Hindlimb muscle (tissue), 1 donor: ENCODE results near the gene TCF23. TPM values are rescaled to one million over a fixed set of nuclear protein-coding genes. Genes with fewer than 3 reads are reported as not detected.
"Not testable (repeated sequence)": the region's sequence is repeated elsewhere in the genome, so short reads cannot be mapped to it uniquely, and the experiment has no call there.

ENCODE experiments used
- DNase-seq: peaks from one replicate; pipeline ENCODE4 v3.0.0-alpha.2; 2013
- polyA plus RNA-seq: library from polyadenylated mRNA; unstranded; fragments of 120-200 nt; gene quantifications from one replicate; pipeline ENCODE4 v1.2.1, GENCODE V29; 2013; ENCODE audit not compliant: insufficient read length

Gene TCF23
- polyA plus RNA-seq, 1 donor, result 0.17 TPM

- DNase-seq, result no peak
These were observed 6.3 kb downstream of the TCF23 start for GRCh38 chr2:27155069-27155520.

GRCh38 chr2:27158468-27158867 lies 9.7 kb downstream of the TCF23 start:
- DNase-seq, result no peak

GRCh38 chr2:27159271-27159670 lies 10.5 kb downstream of the TCF23 start:
- no peak for DNase-seq

GRCh38 chr2:27160191-27160590 lies 11.4 kb downstream of the TCF23 start:
- DNase-seq, result no peak

- no peak for DNase-seq
These were observed 13.6 kb downstream of the TCF23 start for GRCh38 chr2:27162151-27163121.

- DNase-seq, result no peak
These were observed 16.4 kb downstream of the TCF23 start for GRCh38 chr2:27164960-27165763.

GRCh38 chr2:27170581-27171337 lies 22.0 kb downstream of the TCF23 start:
- no peak for DNase-seq

- DNase-seq, result no peak
These were observed 22.6 kb downstream of the TCF23 start for GRCh38 chr2:27171351-27171848.

- no peak for DNase-seq
These were observed 25.8 kb downstream of the TCF23 start for GRCh38 chr2:27174638-27175037.

GRCh38 chr2:27175330-27175729 lies 26.5 kb downstream of the TCF23 start:
- no peak for DNase-seq

GRCh38 chr2:27175781-27176180 lies 27.0 kb downstream of the TCF23 start:
- not testable (repeated sequence) for DNase-seq

- no peak for DNase-seq
These were observed 28.9 kb downstream of the TCF23 start for GRCh38 chr2:27177441-27178351.

- no peak for DNase-seq
These were observed 29.7 kb downstream of the TCF23 start for GRCh38 chr2:27178469-27178868.

GRCh38 chr2:27179344-27180000 lies 30.7 kb downstream of the TCF23 start:
- no peak for DNase-seq

GRCh38 chr2:27182346-27182745 lies 33.5 kb downstream of the TCF23 start:
- no peak for DNase-seq

GRCh38 chr2:27184115-27184514 lies 35.3 kb downstream of the TCF23 start:
- no peak for DNase-seq

- DNase-seq, result no peak
These were observed 36.7 kb downstream of the TCF23 start for GRCh38 chr2:27185331-27186026.

GRCh38 chr2:27186613-27187345 lies 38.0 kb downstream of the TCF23 start:
- no peak for DNase-seq

- DNase-seq, result no peak
These were observed 41.2 kb downstream of the TCF23 start for GRCh38 chr2:27189989-27190388.
